Activated naive CD8-positive, alpha-beta T cell treated with anti-CD3 and anti-CD28 coated beads, Interleukin-2, amount 10 ng/mL, durations not matched to agents 7 days and 5 days (primary cell): Measurements from ENCODE around the gene RPS6KB2. TPM values are rescaled to one million over a fixed set of nuclear protein-coding genes. Genes with fewer than 3 reads are reported as not detected.

Experiments used
- ATAC-seq: fragments of 150-1000 bp; cut with Tn5 transposase; one replicate; pipeline ENCODE4 v1.10.0; 2021; ENCODE audit warnings: low read depth, moderate library complexity
- POLR2A ChIA-PET: fragments of 350-600 bp; sonication (Branson Sonifier 250); formaldehyde crosslinking; loops from one replicate; lab custom pipeline; 2021; ENCODE audit warnings: antibody characterized with exemption; lab: Charles Lee
- DNase-seq: peaks from one replicate; pipeline ENCODE4 v3.0.0; 2021
- H3K27ac Mint-ChIP-seq: one replicate; pipeline ENCODE4 v1.8.0; 2022; ENCODE audit warnings: mild to moderate bottlenecking, mixed read lengths
- H3K27me3 Mint-ChIP-seq: one replicate; pipeline ENCODE4 v1.8.0; 2022; ENCODE audit warnings: mild to moderate bottlenecking, moderate library complexity, mixed read lengths
- H3K36me3 Mint-ChIP-seq: one replicate; pipeline ENCODE4 v1.8.0; 2021; ENCODE audit warnings: mild to moderate bottlenecking, mixed read lengths
- H3K4me1 Mint-ChIP-seq: one replicate; pipeline ENCODE4 v1.8.0; 2021; ENCODE audit warnings: mixed read lengths
- H3K4me3 Mint-ChIP-seq: one replicate; pipeline ENCODE4 v1.8.0; 2022; ENCODE audit warnings: mild to moderate bottlenecking, moderate library complexity, mixed read lengths
- H3K9me3 Mint-ChIP-seq: one replicate; pipeline ENCODE4 v1.8.0; 2021; ENCODE audit warnings: mixed read lengths
- total RNA-seq, 2 experiments: library from RNA; stranded (reverse); gene quantifications; one replicate each; pipeline ENCODE4 v1.2.3, GENCODE V29; 2021

Gene RPS6KB2
- total RNA-seq, 2 experiments from 2014 or later: 69.0 to 71.4 TPM

- POLR2A ChIA-PET: interaction anchor here (0.6 to 3.5 kb wide), 19 partner anchors 8 to 140 kb away, joined by 3 to 181 read pairs (median 5); partner anchors contain the start of genes AIP, CDK2AP2, POLD4 and PTPRCAP
- DNase-seq (no peak), ATAC-seq (no peak)
- H3K27ac Mint-ChIP-seq: peak overlapping the region; percentile 95
- H3K4me3 Mint-ChIP-seq: peak overlapping the region; percentile 98
- no peaks in the 10 kb centered on the region for H3K9me3 Mint-ChIP-seq
- H3K36me3 Mint-ChIP-seq: peaks cover 40% of the 10 kb centered on the region
- H3K4me1 Mint-ChIP-seq: peaks cover 65% of the 10 kb centered on the region
- no peaks in the 10 kb centered on the region for H3K27me3 Mint-ChIP-seq
Measured at GRCh38 chr11:67407688-67408163, 20.6 kb upstream of the RPS6KB2 start.

GRCh38 chr11:67408437-67409200 is 19.7 kb upstream of the RPS6KB2 start:
- no peak for DNase-seq
- H3K27ac Mint-ChIP-seq: peak overlapping the region; percentile 95
- peaks cover 68% of the 10 kb centered on the region for H3K4me1 Mint-ChIP-seq
- no peaks in the 10 kb centered on the region for H3K27me3 Mint-ChIP-seq
- POLR2A ChIA-PET: interaction anchor here (0.6 to 3.5 kb wide), 22 partner anchors 8 to 141 kb away, joined by 3 to 181 read pairs (median 5); partner anchors contain the start of genes AIP, ANKRD13D, CORO1B and POLD4
- peak; percentile 27 for ATAC-seq
- H3K9me3 Mint-ChIP-seq: no peaks in the 10 kb centered on the region
- H3K36me3 Mint-ChIP-seq: peaks cover 40% of the 10 kb centered on the region
- H3K4me3 Mint-ChIP-seq: peak overlapping the region; percentile 98

DNA sequence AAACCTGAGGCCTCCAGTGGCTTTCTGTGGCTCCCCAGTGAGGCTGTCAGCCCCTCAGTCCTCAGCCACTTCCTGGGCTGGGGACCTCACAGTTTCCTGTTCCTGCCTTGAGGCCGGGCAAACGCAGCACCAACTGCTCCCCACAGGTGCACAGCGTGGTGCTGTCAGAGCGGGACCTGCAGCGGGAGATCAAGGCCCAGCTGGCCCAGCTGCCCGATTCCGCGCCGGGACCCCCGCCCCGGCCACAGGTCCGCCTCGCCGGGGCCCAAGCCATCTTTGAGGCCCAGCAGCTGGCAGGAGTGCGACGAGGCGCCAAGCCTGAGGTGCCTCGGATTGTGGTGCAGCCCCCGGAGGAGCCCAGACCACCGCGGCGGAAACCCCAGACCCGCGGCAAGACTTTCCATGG is 19.0 kb upstream of the RPS6KB2 start:
- POLR2A ChIA-PET: interaction anchor here (0.6 to 3.5 kb wide), 19 partner anchors 9 to 141 kb away, joined by 3 to 181 read pairs (median 5); partner anchors contain the start of genes AIP, ANKRD13D, CORO1B and POLD4
- H3K4me3 Mint-ChIP-seq: peak overlapping the region; percentile 98
- no peaks in the 10 kb centered on the region for H3K9me3 Mint-ChIP-seq
- DNase-seq (peak; percentile 86), ATAC-seq (peak; percentile 69)
- peaks cover 67% of the 10 kb centered on the region for H3K4me1 Mint-ChIP-seq
- no peaks in the 10 kb centered on the region for H3K27me3 Mint-ChIP-seq
- peak overlapping the region; percentile 95 for H3K27ac Mint-ChIP-seq
- peaks cover 38% of the 10 kb centered on the region for H3K36me3 Mint-ChIP-seq

DNA sequence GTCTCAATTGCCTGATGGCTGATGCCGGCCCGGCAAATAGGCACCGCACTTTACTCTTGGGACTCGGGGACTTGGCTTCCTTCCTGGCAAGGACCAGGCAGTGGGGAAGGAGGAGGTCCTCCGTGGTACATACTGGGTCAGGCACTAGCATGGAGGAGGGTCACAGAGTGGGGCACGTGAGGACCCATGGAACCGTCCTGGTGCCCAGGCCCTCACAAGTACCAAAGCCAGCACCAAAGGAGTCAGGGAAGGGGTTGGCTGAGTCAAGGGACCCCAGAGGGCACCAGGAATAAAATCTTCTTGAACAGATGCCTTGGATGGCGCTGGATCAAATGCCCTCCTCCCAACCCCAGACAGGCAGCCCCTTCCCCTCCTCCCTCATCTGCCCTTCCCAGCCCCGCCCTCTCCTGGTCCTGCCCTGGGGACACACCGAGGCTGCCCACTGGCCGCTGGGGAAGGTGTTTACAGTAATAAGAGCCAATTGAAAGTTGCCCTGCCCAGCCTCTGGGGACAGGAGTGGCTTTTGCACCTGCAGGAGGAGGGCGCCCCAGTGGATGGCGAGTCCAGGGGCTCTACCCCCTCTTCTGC is 18.4 kb upstream of the RPS6KB2 start:
- H3K36me3 Mint-ChIP-seq: peaks cover 33% of the 10 kb centered on the region

GRCh38 chr11:67410369-67410831 is 17.9 kb upstream of the RPS6KB2 start:
- POLR2A ChIA-PET: interaction anchor here (1.1 to 16.1 kb wide), 3 partner anchors 24 to 128 kb away, joined by 5 to 412 read pairs (median 6); partner anchors contain the start of genes AIP, PTPRCAP and RPS6KB2
- H3K9me3 Mint-ChIP-seq: no peaks in the 10 kb centered on the region
- H3K4me3 Mint-ChIP-seq: peak overlapping the region; percentile 98
- H3K27me3 Mint-ChIP-seq: no peaks in the 10 kb centered on the region
- no peak for ATAC-seq
- no peak for DNase-seq
- H3K36me3 Mint-ChIP-seq: peaks cover 27% of the 10 kb centered on the region
- peak overlapping the region; percentile 94 for H3K27ac Mint-ChIP-seq
- H3K4me1 Mint-ChIP-seq: peaks cover 67% of the 10 kb centered on the region

More for the DNA sequence above, 18.4 kb upstream of the RPS6KB2 start:
- DNase-seq (peak; percentile 57), ATAC-seq (peak; percentile 3)
- peak overlapping the region; percentile 94 for H3K27ac Mint-ChIP-seq
- POLR2A ChIA-PET: interaction anchor here (1.1 to 3.5 kb wide), 9 partner anchors 9 to 75 kb away, joined by 3 to 181 read pairs (median 20); partner anchors contain the start of genes AIP, CORO1B, PTPRCAP and RAD9A
- H3K27me3 Mint-ChIP-seq: no peaks in the 10 kb centered on the region
- peak overlapping the region; percentile 98 for H3K4me3 Mint-ChIP-seq
- no peaks in the 10 kb centered on the region for H3K9me3 Mint-ChIP-seq
- H3K4me1 Mint-ChIP-seq: peaks cover 63% of the 10 kb centered on the region

DNA sequence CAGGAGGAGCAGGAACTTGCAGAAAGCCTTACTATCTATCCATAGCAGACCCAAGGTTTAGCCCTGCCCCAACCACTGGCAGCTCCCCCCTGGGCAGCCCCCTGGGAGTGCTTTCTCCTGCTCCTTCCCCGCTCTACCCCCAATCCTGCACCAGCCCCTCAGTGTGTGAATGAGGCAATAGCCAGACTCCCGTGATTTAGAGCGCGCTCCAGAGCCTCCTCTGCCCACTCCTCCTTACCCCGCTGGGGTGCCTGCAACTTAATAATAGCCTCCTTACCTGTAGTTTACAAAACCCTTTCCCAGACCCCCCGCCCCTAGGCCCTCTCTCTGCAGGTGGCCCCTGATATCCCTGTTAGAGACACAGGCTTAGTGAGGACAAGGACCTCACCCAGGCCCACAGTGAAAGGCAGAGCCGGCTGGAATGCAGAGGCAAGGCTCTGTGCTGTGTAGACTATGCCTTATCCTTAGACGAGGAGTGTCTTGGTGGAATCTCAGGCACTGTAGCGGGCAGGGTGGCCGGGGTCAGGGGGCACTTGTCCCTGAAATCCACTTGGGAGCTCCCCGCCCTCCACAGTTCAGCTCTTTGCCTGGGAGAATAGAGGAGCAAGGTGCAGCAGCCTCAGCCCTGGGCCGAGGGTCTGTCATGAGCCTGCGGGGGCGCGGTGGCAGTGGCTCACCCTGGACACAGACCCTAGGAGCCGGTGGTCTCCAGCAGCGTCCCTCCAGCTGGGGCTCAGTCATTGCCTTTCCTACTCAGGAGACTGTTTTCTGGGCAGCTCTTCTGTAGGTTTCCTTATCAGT is 17.1 kb upstream of the RPS6KB2 start:
- Mint-ChIP-seq H3K4me1 (peaks cover 67% of the 10 kb centered on the region), H3K4me3 (peak overlapping the region; percentile 39), H3K27me3 (no peaks in the 10 kb centered on the region), H3K36me3 (peaks cover 22% of the 10 kb centered on the region), H3K27ac (peak overlapping the region; percentile 94), H3K9me3 (no peaks in the 10 kb centered on the region)
- ATAC-seq (no peak), DNase-seq (no peak)
- POLR2A ChIA-PET: interaction anchor here (1.1 to 16.1 kb wide), 8 partner anchors 9 to 128 kb away, joined by 3 to 412 read pairs (median 11); partner anchors contain the start of genes AIP, PPP1CA, PTPRCAP and RAD9A

GRCh38 chr11:67411785-67412152 is 16.5 kb upstream of the RPS6KB2 start:
- H3K27ac Mint-ChIP-seq: peak overlapping the region; percentile 45
- POLR2A ChIA-PET: interaction anchor here (1.0 to 16.1 kb wide), 11 partner anchors 9 to 140 kb away, joined by 3 to 412 read pairs (median 6); partner anchors contain the start of genes CORO1B, PPP1CA, PTPRCAP and RAD9A
- no peak overlapping the region for H3K4me3 Mint-ChIP-seq
- H3K36me3 Mint-ChIP-seq: peaks cover 16% of the 10 kb centered on the region
- H3K27me3 Mint-ChIP-seq: no peaks in the 10 kb centered on the region
- H3K9me3 Mint-ChIP-seq: no peaks in the 10 kb centered on the region
- no peak for ATAC-seq
- no peak for DNase-seq
- H3K4me1 Mint-ChIP-seq: peaks cover 69% of the 10 kb centered on the region

DNA sequence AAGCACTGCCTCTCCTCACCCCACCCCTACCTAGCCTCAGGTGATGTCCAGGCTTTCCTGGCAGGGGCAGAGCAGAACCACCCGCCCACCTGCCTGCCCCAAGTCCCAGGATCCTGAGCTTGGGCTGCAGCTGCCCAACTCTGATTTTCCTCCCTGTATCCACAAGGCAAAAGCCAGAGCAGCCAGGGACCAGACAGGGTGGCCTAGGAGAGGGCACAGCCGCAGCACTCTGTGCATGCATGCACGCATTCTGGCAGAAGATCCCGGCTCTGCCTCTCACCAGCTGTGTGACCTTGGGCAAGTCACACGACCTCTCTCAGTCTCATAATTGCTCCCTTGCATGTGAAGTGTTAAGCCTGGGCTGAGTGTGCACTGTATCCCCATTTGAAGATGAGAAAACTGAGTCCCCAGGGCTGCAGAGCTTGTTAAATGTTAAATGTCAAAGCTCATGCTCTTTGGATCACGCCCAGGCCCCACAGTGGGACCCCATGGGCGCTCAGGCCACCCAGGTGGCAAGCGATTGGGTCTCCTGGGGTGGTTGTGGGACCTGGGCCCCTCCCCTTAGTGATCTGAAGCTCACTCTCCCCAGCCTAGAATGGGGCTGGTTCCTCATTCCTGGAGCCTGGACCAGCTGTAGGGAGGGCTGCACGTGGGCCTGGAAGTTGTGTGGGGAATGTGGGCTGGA is 15.7 kb upstream of the RPS6KB2 start:
- ATAC-seq (no peak), DNase-seq (no peak)
- Mint-ChIP-seq H3K27ac (peak overlapping the region; percentile 65), H3K27me3 (no peaks in the 10 kb centered on the region), H3K36me3 (peaks cover 9% of the 10 kb centered on the region), H3K4me3 (no peak overlapping the region), H3K4me1 (peaks cover 65% of the 10 kb centered on the region), H3K9me3 (no peaks in the 10 kb centered on the region)
- POLR2A ChIA-PET: interaction anchor here (1.0 to 16.1 kb wide), 13 partner anchors 8 to 141 kb away, joined by 3 to 412 read pairs (median 6); partner anchors contain the start of genes CORO1B, PPP1CA, PTPRCAP and RAD9A

DNA sequence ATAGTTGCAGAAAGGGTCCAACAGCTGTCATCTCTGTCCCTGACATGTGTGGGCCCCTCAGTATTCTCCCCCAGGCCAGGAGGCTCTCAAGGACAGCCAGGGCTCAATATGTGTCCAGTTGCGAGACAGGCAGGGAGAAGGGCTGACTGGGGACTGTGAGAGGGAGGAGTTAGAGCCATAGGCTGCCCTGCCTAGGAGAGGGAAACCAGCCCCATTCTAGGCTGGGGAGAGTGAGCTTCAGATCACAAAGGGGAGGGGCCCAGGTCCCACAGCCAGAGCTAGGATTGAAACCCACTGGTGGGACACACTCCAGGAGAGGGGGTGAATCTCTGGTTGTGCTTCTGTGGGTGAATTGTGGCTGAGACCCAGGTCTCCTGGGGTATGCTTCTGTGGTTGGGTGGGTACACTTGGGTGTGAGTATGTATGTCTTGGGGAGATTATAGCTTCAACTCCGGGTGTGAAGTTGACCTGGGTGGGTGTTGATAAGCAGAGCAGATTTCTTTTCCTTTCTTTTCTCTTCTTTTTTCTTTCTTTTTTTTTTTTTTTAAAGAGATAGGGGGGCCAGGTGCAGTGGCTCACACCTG is 14.9 kb upstream of the RPS6KB2 start:
- Mint-ChIP-seq H3K27ac (peak overlapping the region; percentile 65), H3K4me1 (peaks cover 65% of the 10 kb centered on the region), H3K36me3 (peaks cover 6% of the 10 kb centered on the region), H3K9me3 (no peaks in the 10 kb centered on the region), H3K4me3 (no peak overlapping the region), H3K27me3 (no peaks in the 10 kb centered on the region)
- DNase-seq: no peak
- POLR2A ChIA-PET: interaction anchor here (1.1 to 16.1 kb wide), 9 partner anchors 7 to 125 kb away, joined by 3 to 412 read pairs (median 10); partner anchors contain the start of genes CORO1B, PPP1CA, PTPRCAP and RAD9A
- no peak for ATAC-seq

DNA sequence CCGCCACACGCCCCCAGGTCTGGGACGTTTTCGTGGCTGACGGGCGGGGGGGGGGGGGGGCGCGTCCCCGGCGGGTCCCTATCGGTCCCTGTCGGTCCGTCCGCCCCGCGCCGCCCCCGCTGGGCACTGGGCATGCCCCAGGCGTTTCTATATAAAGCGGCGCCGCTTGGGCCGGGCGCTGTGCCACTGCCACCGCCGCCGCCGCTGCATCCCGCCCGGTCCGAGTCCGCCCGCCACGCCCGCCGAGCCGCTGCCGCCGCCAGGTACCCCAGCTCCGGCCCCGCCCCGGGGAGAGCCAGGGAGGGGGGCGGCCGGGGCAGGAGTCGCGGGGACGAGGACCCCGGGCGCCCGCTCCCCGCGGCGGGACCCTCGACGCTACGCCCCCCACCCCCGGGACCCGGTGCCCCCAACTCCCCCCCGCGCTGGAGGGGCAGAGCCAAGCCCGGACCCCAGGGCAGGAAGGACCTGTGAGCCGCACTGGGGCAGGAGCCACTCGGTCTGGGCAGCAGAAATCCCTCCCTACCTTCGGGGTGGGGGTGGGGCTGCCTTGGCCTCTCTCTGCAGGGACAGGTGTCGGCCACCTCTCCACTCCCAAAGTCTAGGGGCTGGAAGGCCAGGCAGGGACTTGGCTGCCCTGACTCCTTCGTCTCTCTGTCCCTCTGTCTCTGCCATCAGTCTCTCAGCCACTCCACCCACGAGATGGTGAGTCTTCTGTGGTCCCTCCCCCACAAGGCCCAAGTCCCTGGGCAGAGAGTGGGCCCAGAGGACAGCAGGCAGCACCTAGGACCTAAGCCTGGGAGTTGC is 12.6 kb upstream of the RPS6KB2 start, which contains the start of gene CARNS1:
TSS of gene CARNS1 (plus strand) at position 178 of the 804 bp plus-strand sequence. CDS start at position 700, 522 bp downstream.
- Mint-ChIP-seq H3K27ac (peak within 1 kb of the TSS; percentile 86), H3K4me1 (peaks cover 58% of the 10 kb centered on the region), H3K9me3 (no peaks in the 10 kb centered on the region), H3K4me3 (peak within 1 kb of the TSS; percentile 83), H3K27me3 (no peaks in the 10 kb centered on the region), H3K36me3 (no peaks in the 10 kb centered on the region)
- ATAC-seq (no peak), DNase-seq (no peak)
- POLR2A ChIA-PET: interaction anchor here (0.6 to 16.1 kb wide), 5 partner anchors 8 to 49 kb away, joined by 3 to 412 read pairs (median 123); partner anchors contain the start of genes PPP1CA, PTPRCAP, RPS6KB2 and TBC1D10C
